ENCODE results near the gene PLEKHM1.
A peak's percentile ranks its signal among the peaks of the same experiment; 100 is the strongest.

Gene PLEKHM1

GRCh38 chr17:45395569-45396415 is 94.7 kb downstream of the PLEKHM1 start:
- no peak for DNase-seq

DNA sequence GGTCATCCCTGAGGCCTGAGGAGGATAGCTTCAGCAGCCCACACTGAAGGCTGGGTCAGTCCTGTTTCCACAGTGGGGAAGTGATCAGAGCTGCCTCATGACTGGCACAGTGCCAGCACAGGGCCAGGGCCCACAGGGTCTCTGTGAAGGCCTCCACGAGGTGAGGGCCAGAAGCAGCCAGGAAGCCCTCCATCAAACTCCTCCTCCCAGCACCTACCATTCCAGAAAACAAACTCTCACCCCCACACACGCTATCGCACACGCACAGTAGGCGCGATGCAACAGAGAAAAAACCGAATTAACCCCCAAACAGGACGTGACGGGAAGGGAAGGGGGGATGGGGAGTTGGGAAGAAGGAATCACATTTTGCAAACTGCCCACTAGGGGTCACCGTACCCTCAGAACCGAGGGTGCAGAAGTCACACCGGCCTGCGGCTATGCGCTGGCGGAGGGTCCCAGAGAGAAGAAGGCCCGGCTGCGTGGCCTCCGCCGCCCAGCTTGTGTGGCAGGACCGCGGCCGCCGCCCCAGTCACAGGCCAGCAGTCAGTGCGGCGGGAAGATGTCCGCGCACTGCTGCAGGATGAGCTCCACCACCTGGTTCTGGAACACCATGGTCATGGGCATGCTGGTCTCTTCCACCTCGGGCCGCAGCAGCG is 95.5 kb downstream of the PLEKHM1 start:
- peak; percentile 77 for DNase-seq

DNA sequence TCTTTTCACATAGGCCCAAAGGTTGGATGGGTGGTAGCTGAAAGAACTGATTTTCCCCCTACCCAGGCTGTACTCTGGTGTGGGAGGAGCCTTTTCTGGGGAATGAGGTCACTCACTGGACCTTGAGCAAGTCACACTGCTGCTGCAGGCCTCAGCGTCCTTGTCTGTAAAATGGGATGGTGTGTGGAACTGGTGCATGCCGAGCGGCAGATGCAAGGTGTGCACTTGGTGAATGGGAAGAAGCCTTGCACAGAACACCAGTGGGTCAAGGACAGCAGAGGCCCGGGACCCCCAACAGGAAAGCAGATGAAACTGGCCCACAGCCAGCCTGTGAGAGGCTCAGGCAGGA is 96.0 kb downstream of the PLEKHM1 start:
- DNase-seq: no peak

GRCh38 chr17:45394091-45394490 is 96.4 kb downstream of the PLEKHM1 start:
- no peak for DNase-seq

GRCh38 chr17:45393411-45393810 is 97.1 kb downstream of the PLEKHM1 start:
- no peak for DNase-seq

DNA sequence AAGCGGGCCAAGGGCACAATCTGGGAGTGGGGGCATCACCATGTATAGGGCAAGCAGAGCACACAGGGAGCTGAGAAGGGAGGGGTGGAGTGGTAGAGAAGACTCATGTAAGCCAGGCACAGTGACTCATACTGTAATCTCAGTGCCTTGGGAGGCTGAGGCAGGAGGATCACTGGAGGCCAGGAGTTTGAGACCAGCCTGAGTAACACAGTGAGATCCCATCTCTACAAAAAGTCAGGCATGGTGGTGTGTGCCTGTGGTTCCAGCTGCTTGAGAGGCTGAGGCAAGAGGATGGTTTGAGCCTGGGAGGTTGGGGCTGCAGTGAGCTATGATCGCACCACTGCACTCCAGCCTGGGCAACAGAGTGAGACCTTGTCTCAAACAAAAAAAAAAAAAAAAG is 98.6 kb downstream of the PLEKHM1 start:
- DNase-seq: no peak

GRCh38 chr17:45391291-45391690 is 99.2 kb downstream of the PLEKHM1 start:
- DNase-seq: no peak

GRCh38 chr17:45389354-45389753 is 101.2 kb downstream of the PLEKHM1 start:
- no peak for DNase-seq

- no peak for DNase-seq
Observed at GRCh38 chr17:45388604-45389325, 101.8 kb downstream of the PLEKHM1 start.

- DNase-seq: no peak
Observed at GRCh38 chr17:45387739-45388138, 102.8 kb downstream of the PLEKHM1 start.

- DNase-seq: no peak
Observed at GRCh38 chr17:45386178-45386577, 104.3 kb downstream of the PLEKHM1 start.
